ENCODE data around the gene KYAT1. TPM values are rescaled to one million over a fixed set of nuclear protein-coding genes. Genes with fewer than 3 reads are reported as not detected.

KYAT1 gene
- total RNA-seq, 1 experiment from 2014 or later = 34.1 TPM

DNA sequence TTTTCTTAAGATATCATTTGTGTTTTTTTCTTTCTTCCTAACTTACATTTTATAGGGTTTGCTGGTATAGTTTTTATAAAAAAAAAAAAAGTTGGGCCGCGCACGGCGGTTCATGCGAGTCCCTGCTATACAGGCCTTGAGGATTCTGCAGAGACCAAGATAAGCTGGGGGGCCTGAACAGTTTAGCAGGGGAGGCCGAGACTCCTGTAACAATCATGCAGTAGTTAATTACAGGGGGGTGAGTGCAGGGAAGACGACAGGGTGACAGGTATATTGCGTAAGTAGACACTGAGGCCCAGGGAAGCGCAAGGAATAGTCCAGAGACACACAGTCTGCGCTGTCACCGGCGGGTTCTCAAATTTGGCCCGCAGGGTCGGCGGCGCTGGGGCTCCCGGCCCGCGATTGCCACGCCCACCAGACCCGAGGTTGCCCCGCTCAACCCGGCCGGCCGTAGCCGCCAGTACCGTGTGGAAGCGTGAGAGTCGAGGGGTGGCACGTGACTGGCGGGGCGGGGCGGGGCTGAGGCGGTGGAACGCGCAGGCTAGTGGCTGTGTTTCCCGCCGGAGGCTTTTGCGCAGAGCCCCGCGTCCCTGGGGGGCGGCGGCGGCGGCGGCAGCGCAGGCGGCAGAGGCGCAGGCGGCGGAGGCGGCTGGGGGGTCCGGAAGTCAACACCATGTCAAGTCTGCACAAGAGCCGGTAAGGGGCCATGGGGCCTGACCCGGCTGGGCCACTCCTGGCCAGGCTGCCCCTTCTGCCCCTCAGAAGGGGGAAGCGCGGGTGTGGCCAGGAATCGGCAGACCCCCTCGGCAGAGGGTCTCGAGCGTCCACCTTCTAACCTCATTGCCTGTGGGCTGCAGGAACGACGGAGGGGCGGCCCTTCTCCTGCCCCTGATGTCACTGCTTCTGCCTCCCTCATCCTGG, 94.8 kb downstream of the KYAT1 start, which contains the start of gene TBC1D13 (continued):
- TF ChIP-seq IRF2 (CRISPR knock-in tag; IDR thresholded peaks at IDR 0.05; ENCODE audit: borderline replicate concordance, low read depth) = no peak
- peak; percentile 88; the same call in 1 of the 2 replicates for TF ChIP-seq ESRRA (CRISPR knock-in tag; IDR thresholded peaks at IDR 0.05; ENCODE audit: borderline replicate concordance)
- TF ChIP-seq, protein P1, sequence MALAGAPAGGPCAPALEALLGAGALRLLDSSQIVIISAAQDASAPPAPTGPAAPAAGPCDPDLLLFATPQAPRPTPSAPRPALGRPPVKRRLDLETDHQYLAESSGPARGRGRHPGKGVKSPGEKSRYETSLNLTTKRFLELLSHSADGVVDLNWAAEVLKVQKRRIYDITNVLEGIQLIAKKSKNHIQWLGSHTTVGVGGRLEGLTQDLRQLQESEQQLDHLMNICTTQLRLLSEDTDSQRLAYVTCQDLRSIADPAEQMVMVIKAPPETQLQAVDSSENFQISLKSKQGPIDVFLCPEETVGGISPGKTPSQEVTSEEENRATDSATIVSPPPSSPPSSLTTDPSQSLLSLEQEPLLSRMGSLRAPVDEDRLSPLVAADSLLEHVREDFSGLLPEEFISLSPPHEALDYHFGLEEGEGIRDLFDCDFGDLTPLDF (CRISPR knock-in tag; IDR thresholded peaks at IDR 0.05) = peak; percentile 92; the same call in 1 of the 2 replicates
- TF ChIP-seq MYBL2 (CRISPR knock-in tag; IDR thresholded peaks at IDR 0.05) = peak; percentile 91
- TF ChIP-seq, protein P2, sequence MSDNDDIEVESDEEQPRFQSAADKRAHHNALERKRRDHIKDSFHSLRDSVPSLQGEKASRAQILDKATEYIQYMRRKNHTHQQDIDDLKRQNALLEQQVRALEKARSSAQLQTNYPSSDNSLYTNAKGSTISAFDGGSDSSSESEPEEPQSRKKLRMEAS (CRISPR knock-in tag; IDR thresholded peaks at IDR 0.05) = peak; percentile 96
- TF ChIP-seq TEAD4 (CRISPR knock-in tag; IDR thresholded peaks at IDR 0.05) = no peak
- TF ChIP-seq, protein P3, sequence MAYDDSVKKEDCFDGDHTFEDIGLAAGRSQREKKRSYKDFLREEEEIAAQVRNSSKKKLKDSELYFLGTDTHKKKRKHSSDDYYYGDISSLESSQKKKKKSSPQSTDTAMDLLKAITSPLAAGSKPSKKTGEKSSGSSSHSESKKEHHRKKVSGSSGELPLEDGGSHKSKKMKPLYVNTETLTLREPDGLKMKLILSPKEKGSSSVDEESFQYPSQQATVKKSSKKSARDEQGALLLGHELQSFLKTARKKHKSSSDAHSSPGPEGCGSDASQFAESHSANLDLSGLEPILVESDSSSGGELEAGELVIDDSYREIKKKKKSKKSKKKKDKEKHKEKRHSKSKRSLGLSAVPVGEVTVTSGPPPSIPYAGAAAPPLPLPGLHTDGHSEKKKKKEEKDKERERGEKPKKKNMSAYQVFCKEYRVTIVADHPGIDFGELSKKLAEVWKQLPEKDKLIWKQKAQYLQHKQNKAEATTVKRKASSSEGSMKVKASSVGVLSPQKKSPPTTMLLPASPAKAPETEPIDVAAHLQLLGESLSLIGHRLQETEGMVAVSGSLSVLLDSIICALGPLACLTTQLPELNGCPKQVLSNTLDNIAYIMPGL (CRISPR knock-in tag; IDR thresholded peaks at IDR 0.05) = peak; percentile 94
- TF ChIP-seq ZBTB21 (CRISPR knock-in tag; IDR thresholded peaks at IDR 0.05; ENCODE audit: borderline replicate concordance) = peak; percentile 80; the same call in 1 of the 2 replicates
- TF ChIP-seq ZNF423 (CRISPR knock-in tag; IDR thresholded peaks at IDR 0.05) = no peak
- TF ChIP-seq, protein P4, sequence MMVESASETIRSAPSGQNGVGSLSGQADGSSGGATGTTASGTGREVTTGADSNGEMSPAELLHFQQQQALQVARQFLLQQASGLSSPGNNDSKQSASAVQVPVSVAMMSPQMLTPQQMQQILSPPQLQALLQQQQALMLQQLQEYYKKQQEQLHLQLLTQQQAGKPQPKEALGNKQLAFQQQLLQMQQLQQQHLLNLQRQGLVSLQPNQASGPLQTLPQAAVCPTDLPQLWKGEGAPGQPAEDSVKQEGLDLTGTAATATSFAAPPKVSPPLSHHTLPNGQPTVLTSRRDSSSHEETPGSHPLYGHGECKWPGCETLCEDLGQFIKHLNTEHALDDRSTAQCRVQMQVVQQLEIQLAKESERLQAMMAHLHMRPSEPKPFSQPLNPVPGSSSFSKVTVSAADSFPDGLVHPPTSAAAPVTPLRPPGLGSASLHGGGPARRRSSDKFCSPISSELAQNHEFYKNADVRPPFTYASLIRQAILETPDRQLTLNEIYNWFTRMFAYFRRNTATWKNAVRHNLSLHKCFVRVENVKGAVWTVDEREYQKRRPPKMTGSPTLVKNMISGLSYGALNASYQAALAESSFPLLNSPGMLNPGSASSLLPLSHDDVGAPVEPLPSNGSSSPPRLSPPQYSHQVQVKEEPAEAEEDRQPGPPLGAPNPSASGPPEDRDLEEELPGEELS (CRISPR knock-in tag; IDR thresholded peaks at IDR 0.05) = peak; percentile 98
- TF ChIP-seq GABPB1 (CRISPR knock-in tag; IDR thresholded peaks at IDR 0.05) = peak; percentile 91
- TF ChIP-seq ZNF317 (CRISPR knock-in tag; IDR thresholded peaks at IDR 0.05; ENCODE audit: borderline replicate concordance, low read depth) = peak; percentile 61; the same call in 1 of the 2 replicates
- TF ChIP-seq CREB1 (CRISPR knock-in tag; IDR thresholded peaks at IDR 0.05) = peak; percentile 75; the same call in 1 of the 2 replicates
- TF ChIP-seq, protein P5, sequence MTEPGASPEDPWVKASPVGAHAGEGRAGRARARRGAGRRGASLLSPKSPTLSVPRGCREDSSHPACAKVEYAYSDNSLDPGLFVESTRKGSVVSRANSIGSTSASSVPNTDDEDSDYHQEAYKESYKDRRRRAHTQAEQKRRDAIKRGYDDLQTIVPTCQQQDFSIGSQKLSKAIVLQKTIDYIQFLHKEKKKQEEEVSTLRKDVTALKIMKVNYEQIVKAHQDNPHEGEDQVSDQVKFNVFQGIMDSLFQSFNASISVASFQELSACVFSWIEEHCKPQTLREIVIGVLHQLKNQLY (CRISPR knock-in tag; IDR thresholded peaks at IDR 0.05) = peak; percentile 82; the same call in 1 of the 2 replicates
- TF ChIP-seq, protein P6, sequence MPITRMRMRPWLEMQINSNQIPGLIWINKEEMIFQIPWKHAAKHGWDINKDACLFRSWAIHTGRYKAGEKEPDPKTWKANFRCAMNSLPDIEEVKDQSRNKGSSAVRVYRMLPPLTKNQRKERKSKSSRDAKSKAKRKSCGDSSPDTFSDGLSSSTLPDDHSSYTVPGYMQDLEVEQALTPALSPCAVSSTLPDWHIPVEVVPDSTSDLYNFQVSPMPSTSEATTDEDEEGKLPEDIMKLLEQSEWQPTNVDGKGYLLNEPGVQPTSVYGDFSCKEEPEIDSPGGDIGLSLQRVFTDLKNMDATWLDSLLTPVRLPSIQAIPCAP (CRISPR knock-in tag; IDR thresholded peaks at IDR 0.05) = peak; percentile 85; the same call in 1 of the 2 replicates
- TF ChIP-seq NFATC4 (CRISPR knock-in tag; IDR thresholded peaks at IDR 0.05) = no peak
- TF ChIP-seq, protein P7, sequence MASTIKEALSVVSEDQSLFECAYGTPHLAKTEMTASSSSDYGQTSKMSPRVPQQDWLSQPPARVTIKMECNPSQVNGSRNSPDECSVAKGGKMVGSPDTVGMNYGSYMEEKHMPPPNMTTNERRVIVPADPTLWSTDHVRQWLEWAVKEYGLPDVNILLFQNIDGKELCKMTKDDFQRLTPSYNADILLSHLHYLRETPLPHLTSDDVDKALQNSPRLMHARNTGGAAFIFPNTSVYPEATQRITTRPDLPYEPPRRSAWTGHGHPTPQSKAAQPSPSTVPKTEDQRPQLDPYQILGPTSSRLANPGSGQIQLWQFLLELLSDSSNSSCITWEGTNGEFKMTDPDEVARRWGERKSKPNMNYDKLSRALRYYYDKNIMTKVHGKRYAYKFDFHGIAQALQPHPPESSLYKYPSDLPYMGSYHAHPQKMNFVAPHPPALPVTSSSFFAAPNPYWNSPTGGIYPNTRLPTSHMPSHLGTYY (CRISPR knock-in tag; IDR thresholded peaks at IDR 0.05) = no peak
- peak; percentile 94 for TF ChIP-seq ZNF121 (CRISPR knock-in tag; IDR thresholded peaks at IDR 0.05)
- TF ChIP-seq, protein P8, sequence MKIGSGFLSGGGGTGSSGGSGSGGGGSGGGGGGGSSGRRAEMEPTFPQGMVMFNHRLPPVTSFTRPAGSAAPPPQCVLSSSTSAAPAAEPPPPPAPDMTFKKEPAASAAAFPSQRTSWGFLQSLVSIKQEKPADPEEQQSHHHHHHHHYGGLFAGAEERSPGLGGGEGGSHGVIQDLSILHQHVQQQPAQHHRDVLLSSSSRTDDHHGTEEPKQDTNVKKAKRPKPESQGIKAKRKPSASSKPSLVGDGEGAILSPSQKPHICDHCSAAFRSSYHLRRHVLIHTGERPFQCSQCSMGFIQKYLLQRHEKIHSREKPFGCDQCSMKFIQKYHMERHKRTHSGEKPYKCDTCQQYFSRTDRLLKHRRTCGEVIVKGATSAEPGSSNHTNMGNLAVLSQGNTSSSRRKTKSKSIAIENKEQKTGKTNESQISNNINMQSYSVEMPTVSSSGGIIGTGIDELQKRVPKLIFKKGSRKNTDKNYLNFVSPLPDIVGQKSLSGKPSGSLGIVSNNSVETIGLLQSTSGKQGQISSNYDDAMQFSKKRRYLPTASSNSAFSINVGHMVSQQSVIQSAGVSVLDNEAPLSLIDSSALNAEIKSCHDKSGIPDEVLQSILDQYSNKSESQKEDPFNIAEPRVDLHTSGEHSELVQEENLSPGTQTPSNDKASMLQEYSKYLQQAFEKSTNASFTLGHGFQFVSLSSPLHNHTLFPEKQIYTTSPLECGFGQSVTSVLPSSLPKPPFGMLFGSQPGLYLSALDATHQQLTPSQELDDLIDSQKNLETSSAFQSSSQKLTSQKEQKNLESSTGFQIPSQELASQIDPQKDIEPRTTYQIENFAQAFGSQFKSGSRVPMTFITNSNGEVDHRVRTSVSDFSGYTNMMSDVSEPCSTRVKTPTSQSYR (CRISPR knock-in tag; IDR thresholded peaks at IDR 0.05) = peak; percentile 89; the same call in 1 of the 2 replicates
- TF ChIP-seq, protein P9, sequence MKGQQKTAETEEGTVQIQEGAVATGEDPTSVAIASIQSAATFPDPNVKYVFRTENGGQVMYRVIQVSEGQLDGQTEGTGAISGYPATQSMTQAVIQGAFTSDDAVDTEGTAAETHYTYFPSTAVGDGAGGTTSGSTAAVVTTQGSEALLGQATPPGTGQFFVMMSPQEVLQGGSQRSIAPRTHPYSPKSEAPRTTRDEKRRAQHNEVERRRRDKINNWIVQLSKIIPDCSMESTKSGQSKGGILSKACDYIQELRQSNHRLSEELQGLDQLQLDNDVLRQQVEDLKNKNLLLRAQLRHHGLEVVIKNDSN (CRISPR knock-in tag; IDR thresholded peaks at IDR 0.05) = peak; percentile 98
- peak; percentile 97 for TF ChIP-seq ETV6 (CRISPR knock-in tag; IDR thresholded peaks at IDR 0.05)
- TF ChIP-seq SOX15 (CRISPR knock-in tag; IDR thresholded peaks at IDR 0.05) = no peak
- no peak for TF ChIP-seq ZNF138 (CRISPR knock-in tag; conservative IDR thresholded peaks at IDR 0.05)
- TF ChIP-seq RELA (CRISPR knock-in tag; IDR thresholded peaks at IDR 0.05; ENCODE audit: borderline replicate concordance) = peak; percentile 90; the same call in 1 of the 2 replicates
- TF ChIP-seq, protein P10, sequence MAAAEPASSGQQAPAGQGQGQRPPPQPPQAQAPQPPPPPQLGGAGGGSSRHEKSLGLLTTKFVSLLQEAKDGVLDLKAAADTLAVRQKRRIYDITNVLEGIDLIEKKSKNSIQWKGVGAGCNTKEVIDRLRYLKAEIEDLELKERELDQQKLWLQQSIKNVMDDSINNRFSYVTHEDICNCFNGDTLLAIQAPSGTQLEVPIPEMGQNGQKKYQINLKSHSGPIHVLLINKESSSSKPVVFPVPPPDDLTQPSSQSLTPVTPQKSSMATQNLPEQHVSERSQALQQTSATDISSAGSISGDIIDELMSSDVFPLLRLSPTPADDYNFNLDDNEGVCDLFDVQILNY (CRISPR knock-in tag; IDR thresholded peaks at IDR 0.05) = peak; percentile 92
